ENCODE results near the gene LRRC25.

The LRRC25 gene

DNA sequence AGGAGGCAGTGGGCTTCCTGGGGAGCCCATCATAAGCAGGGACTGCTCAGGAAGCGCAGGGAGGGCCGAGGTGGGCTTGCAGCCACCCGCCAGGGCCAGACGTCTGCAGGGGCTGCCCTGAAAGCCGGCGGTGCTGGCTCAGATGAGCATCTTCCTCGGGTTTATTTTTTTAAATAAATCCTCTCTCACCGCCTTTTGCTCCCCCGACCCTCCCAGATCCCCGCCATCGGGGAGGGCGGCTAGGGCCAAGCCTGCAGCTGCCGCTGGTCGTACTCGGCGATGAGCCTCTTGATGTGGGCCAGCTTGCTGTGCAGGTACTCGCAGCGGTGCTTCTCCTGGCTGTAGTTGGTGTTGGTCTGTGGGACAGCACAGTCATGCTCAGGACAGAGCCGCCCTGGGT is 47.1 kb upstream of the LRRC25 start:
- POLR2A ChIA-PET, result interaction anchor here (0.7 kb wide), 1 partner anchor 157 kb away, joined by 3 read pairs; no protein-coding TSS in a partner anchor
- H3K36me3 ChIP-seq (ENCODE audit: control insufficient read depth in 2 of 2, insufficient read depth in 1 of 2, low read length in 2 of 2), result peaks cover 0 to 52% of the 10 kb centered on the region in 2 experiments; a peak in 2 of 3 replicates

DNA sequence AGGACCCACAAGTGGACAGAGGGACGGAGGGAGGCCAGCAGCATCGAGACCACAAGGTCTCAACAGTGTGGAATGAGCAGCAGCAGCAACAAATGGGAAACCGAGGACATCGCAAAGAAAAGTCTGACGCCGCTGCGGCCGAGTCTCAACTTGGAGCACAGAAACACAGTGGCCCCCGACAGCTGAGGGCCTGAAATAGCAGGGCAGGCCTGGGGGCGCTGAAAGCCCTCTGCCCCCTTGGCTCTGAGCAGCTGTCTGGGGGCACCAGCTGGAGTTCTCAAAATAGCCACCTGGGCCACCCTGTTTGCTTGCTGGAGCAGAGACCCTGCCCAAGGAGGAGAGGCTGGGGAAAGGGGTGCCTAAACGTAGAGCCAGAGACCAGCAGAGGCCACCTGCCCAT is 46.4 kb upstream of the LRRC25 start:
- H3K36me3 ChIP-seq (ENCODE audit: control insufficient read depth in 2 of 2, insufficient read depth in 1 of 2, low read length in 2 of 2), result peaks cover 0 to 45% of the 10 kb centered on the region in 2 experiments; a peak in 2 of 3 replicates
- TF ChIP-seq, protein P1, sequence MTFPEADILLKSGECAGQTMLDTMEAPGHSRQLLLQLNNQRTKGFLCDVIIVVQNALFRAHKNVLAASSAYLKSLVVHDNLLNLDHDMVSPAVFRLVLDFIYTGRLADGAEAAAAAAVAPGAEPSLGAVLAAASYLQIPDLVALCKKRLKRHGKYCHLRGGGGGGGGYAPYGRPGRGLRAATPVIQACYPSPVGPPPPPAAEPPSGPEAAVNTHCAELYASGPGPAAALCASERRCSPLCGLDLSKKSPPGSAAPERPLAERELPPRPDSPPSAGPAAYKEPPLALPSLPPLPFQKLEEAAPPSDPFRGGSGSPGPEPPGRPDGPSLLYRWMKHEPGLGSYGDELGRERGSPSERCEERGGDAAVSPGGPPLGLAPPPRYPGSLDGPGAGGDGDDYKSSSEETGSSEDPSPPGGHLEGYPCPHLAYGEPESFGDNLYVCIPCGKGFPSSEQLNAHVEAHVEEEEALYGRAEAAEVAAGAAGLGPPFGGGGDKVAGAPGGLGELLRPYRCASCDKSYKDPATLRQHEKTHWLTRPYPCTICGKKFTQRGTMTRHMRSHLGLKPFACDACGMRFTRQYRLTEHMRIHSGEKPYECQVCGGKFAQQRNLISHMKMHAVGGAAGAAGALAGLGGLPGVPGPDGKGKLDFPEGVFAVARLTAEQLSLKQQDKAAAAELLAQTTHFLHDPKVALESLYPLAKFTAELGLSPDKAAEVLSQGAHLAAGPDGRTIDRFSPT (tag by site-specific recombination; IDR thresholded peaks at IDR 0.05), result no peak
- TF ChIP-seq ZNF558 (tag by site-specific recombination; IDR thresholded peaks at IDR 0.05) (no peak), WT1 (tag by site-specific recombination; IDR thresholded peaks at IDR 0.05) (no peak), ZNF514 (tag by site-specific recombination; IDR thresholded peaks at IDR 0.05) (no peak), ZNF776 (tag by site-specific recombination; IDR thresholded peaks at IDR 0.05; ENCODE audit: borderline replicate concordance) (no peak)
- TF ChIP-seq, protein P2, sequence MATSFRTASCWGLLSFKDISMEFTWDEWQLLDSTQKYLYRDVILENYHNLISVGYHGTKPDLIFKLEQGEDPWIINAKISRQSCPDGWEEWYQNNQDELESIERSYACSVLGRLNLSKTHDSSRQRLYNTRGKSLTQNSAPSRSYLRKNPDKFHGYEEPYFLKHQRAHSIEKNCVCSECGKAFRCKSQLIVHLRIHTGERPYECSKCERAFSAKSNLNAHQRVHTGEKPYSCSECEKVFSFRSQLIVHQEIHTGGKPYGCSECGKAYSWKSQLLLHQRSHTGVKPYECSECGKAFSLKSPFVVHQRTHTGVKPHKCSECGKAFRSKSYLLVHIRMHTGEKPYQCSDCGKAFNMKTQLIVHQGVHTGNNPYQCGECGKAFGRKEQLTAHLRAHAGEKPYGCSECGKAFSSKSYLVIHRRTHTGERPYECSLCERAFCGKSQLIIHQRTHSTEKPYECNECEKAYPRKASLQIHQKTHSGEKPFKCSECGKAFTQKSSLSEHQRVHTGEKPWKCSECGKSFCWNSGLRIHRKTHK (tag by site-specific recombination; IDR thresholded peaks at IDR 0.05), result no peak
- POLR2A ChIA-PET, result interaction anchor here (0.6 kb wide), 1 partner anchor 13 kb away, joined by 3 read pairs; no protein-coding TSS in a partner anchor

More for the DNA sequence above, 47.1 kb upstream of the LRRC25 start:
- no peaks in the 10 kb centered on the region for H3K4me1 ChIP-seq (ENCODE audit: control insufficient read depth, insufficient read depth, low read length)
- TF ChIP-seq, protein P3, sequence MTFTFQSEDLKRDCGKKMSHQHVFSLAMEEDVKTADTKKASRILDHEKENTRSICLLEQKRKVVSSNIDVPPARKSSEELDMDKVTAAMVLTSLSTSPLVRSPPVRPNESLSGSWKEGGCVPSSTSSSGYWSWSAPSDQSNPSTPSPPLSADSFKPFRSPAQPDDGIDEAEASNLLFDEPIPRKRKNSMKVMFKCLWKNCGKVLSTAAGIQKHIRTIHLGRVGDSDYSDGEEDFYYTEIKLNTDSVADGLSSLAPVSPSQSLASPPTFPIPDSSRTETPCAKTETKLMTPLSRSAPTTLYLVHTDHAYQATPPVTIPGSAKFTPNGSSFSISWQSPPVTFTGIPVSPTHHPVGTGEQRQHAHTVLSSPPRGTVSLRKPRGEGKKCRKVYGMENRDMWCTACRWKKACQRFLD (tag by site-specific recombination; IDR thresholded peaks at IDR 0.05), result no peak
- no peak for TF ChIP-seq ZNF114 (tag by site-specific recombination; IDR thresholded peaks at IDR 0.05)
- no peak overlapping the region for H3K27ac ChIP-seq (ENCODE audit: extremely low read depth, low read depth, low read length)
- no peaks in the 10 kb centered on the region for H3K9me3 ChIP-seq (ENCODE audit: control insufficient read depth, insufficient read depth, low read depth, low read length)
- no peak overlapping the region for H3K4me3 ChIP-seq (ENCODE audit: low read depth, low read length)
- CTCF ChIA-PET, result interaction anchor here (0.8 to 2.4 kb wide), 2 partner anchors 18 to 29 kb away, joined by 3 to 15 read pairs; no protein-coding TSS in a partner anchor

DNA sequence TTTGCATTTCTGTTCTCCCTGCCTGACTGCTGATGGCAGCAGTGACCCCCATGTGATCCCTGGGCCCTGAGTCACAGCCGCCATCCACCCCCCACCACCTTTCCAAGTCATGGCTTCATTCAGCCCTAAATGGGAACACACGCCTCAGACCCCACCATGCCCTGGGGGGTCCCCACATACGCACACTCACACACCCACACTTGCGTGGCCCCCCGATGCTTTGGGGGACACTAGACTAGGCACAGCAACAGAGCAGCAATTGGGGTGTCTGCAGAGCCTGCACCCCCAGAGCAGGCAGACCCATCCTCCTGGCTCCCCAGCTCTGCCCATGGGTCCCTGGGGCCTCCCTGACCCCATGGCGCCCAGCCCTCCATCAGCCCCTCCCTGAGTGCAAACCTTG is 46.0 kb upstream of the LRRC25 start:
- Histone ChIP-seq H3K27ac (ENCODE audit: extremely low read depth, low read depth, low read length) (no peak overlapping the region), H3K36me3 (ENCODE audit: control insufficient read depth in 2 of 2, insufficient read depth in 1 of 2, low read length in 2 of 2) (peaks cover 0 to 41% of the 10 kb centered on the region in 2 experiments; a peak in 2 of 3 replicates), H3K4me1 (ENCODE audit: control insufficient read depth, insufficient read depth, low read length) (peaks cover 5% of the 10 kb centered on the region), H3K9me3 (ENCODE audit: control insufficient read depth, insufficient read depth, low read depth, low read length) (no peaks in the 10 kb centered on the region), H3K4me3 (ENCODE audit: low read depth, low read length) (no peak overlapping the region)
- ChIA-PET POLR2A (interaction anchor here (0.5 to 0.6 kb wide), 2 partner anchors 14 to 314 kb away, joined by 3 read pairs; no protein-coding TSS in a partner anchor), CTCF (interaction anchor here (2.4 kb wide), 1 partner anchor 19 kb away, joined by 15 read pairs; no protein-coding TSS in a partner anchor)
- TF ChIP-seq, protein P4, sequence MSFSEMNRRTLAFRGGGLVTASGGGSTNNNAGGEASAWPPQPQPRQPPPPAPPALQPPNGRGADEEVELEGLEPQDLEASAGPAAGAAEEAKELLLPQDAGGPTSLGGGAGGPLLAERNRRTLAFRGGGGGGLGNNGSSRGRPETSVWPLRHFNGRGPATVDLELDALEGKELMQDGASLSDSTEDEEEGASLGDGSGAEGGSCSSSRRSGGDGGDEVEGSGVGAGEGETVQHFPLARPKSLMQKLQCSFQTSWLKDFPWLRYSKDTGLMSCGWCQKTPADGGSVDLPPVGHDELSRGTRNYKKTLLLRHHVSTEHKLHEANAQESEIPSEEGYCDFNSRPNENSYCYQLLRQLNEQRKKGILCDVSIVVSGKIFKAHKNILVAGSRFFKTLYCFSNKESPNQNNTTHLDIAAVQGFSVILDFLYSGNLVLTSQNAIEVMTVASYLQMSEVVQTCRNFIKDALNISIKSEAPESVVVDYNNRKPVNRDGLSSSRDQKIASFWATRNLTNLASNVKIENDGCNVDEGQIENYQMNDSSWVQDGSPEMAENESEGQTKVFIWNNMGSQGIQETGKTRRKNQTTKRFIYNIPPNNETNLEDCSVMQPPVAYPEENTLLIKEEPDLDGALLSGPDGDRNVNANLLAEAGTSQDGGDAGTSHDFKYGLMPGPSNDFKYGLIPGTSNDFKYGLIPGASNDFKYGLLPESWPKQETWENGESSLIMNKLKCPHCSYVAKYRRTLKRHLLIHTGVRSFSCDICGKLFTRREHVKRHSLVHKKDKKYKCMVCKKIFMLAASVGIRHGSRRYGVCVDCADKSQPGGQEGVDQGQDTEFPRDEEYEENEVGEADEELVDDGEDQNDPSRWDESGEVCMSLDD (tag by site-specific recombination; IDR thresholded peaks at IDR 0.05), result peak; percentile 67
- no peak for TF ChIP-seq RBAK (tag by site-specific recombination; IDR thresholded peaks at IDR 0.05)

More for the DNA sequence above, 46.4 kb upstream of the LRRC25 start:
- Histone ChIP-seq H3K4me1 (ENCODE audit: control insufficient read depth, insufficient read depth, low read length) (peaks cover 4% of the 10 kb centered on the region; the same call in 1 of the 2 replicates), H3K27ac (ENCODE audit: extremely low read depth, low read depth, low read length) (no peak overlapping the region), H3K9me3 (ENCODE audit: control insufficient read depth, insufficient read depth, low read depth, low read length) (no peaks in the 10 kb centered on the region), H3K4me3 (ENCODE audit: low read depth, low read length) (no peak overlapping the region)
- CTCF ChIA-PET, result interaction anchor here (2.4 kb wide), 1 partner anchor 18 kb away, joined by 15 read pairs; no protein-coding TSS in a partner anchor

Data from HEK293 (cell line).